K562 (cell line): Measurements from ENCODE around the gene GUCA1A. TPM values are rescaled to one million over a fixed set of nuclear protein-coding genes. Genes with fewer than 3 reads are reported as not detected.

ENCODE experiments used
- ATAC-seq: fragments of 200-7000 bp; cut with Tn5 transposase; 3 replicates; pipeline ENCODE4 v1.9.1; 2020; ENCODE audit warnings: moderate library complexity
- BruUV-seq: library from RNA; stranded (reverse); fragments of 400-500 nt; replicated peaks from 2 replicates; lab custom pipeline; 2021; lab: Mats Ljungman, UMichigan
- CTCF ChIA-PET: fragments of 300-600 bp; formaldehyde crosslinking; extraction: SDS; loops from one replicate; lab custom pipeline; 2021; ENCODE audit warnings: low intra/inter-chr PET ratio; lab: Yijun Ruan, JAX
- POLR2A ChIA-PET: fragments of 300-600, 350-650 bp; sonication (Branson Sonifier 250); formaldehyde crosslinking; extraction: SDS; loops from one replicate; lab custom pipeline; 2021; ENCODE audit warnings: antibody characterized with exemption, inconsistent platforms; lab: Yijun Ruan, JAX
- DNase-seq, 4 experiments: peaks; one replicate each; pipeline versions ENCODE4 v3.0.0 to v3.0.0-alpha.2; 2011 to 2018; ENCODE audit warnings: low spot score in 3 of 4, mixed read lengths in 3 of 4; ENCODE audit errors: extremely low read depth in 1 of 4
- FAIRE-seq: peaks from 2 replicates; lab custom pipeline; 2011; peaks lifted over from hg19 to GRCh38; lab: Jason Lieb, UNC
- H2AFZ ChIP-seq: 2 replicates; pipeline ENCODE4 v1.6.0; 2011; ENCODE audit warnings: low read depth, low read length, control low read depth, inconsistent platforms
- H3K27ac ChIP-seq: fragments of 200-600 bp; 3 replicates; pipeline ENCODE4 v1.8.0; 2011; ENCODE audit warnings: low read depth, mild to moderate bottlenecking, control low read depth, inconsistent platforms, low read length, moderate library complexity, mixed read lengths; ENCODE audit errors: extremely low read depth
- H3K27me3 ChIP-seq, 2 experiments: fragments of 300-600 bp in 1 of 2; 2 replicates in 1 of 2; 3 replicates in 1 of 2; pipeline versions ENCODE4 v1.6.0 to v1.8.0; 2011; ENCODE audit warnings: inconsistent platforms in 2 of 2, low read length in 2 of 2, mild to moderate bottlenecking in 1 of 2, mixed read lengths in 1 of 2, moderate library complexity in 1 of 2; ENCODE audit not compliant: control insufficient read depth in 2 of 2, insufficient read depth in 2 of 2
- H3K36me3 ChIP-seq: fragments of 300-600 bp; 3 replicates; pipeline ENCODE4 v1.8.0; 2011; ENCODE audit warnings: mild to moderate bottlenecking, low read length, inconsistent platforms; ENCODE audit not compliant: control insufficient read depth, insufficient read depth
- H3K4me1 ChIP-seq, 2 experiments: fragments of 200-600 bp in 1 of 2; replicated peaks in 1 of 2; 2 replicates in 1 of 2; 3 replicates in 1 of 2; pipeline versions ENCODE4 v1.5.1 to v1.8.0; 2011; ENCODE audit warnings: inconsistent platforms in 2 of 2, low read length in 2 of 2, mild to moderate bottlenecking in 1 of 2, mixed read lengths in 1 of 2, moderate library complexity in 1 of 2; ENCODE audit not compliant: control insufficient read depth in 2 of 2, insufficient read depth in 2 of 2
- H3K4me2 ChIP-seq: 2 replicates; pipeline ENCODE4 v1.6.1; 2011; ENCODE audit warnings: low read length, control low read depth, inconsistent platforms, mixed read lengths; ENCODE audit not compliant: insufficient read depth
- H3K4me3 ChIP-seq: fragments of 200-600 bp; sonication (generic), shearing (Covaris generic); 2 replicates; pipeline ENCODE4 v1.5.1; 2016; ENCODE audit warnings: control low read depth, inconsistent platforms
- H3K79me2 ChIP-seq: fragments of 200-600 bp; 3 replicates; pipeline ENCODE4 v1.8.0; 2011; ENCODE audit warnings: low read length, inconsistent platforms; ENCODE audit not compliant: control insufficient read depth, insufficient read depth
- H3K9ac ChIP-seq, 2 experiments: 2 replicates each; pipeline versions ENCODE4 v1.6.0 to v1.6.1; 2011; ENCODE audit warnings: low read depth in 2 of 2, low read length in 2 of 2, control low read depth in 1 of 2, inconsistent platforms in 1 of 2, mild to moderate bottlenecking in 1 of 2, mixed read lengths in 1 of 2; ENCODE audit not compliant: insufficient read depth in 1 of 2
- H3K9me1 ChIP-seq: one replicate; pipeline ENCODE4 v1.6.0; 2011; ENCODE audit warnings: inconsistent platforms, mild to moderate bottlenecking, low read length, moderate library complexity; ENCODE audit not compliant: control insufficient read depth, insufficient read depth
- H3K9me3 ChIP-seq: replicated peaks from 2 replicates; pipeline ENCODE4 v1.5.1; 2011; ENCODE audit warnings: low read depth, low read length, inconsistent platforms; ENCODE audit not compliant: control insufficient read depth, insufficient read depth
- H4K20me1 ChIP-seq: replicated peaks from 2 replicates; pipeline ENCODE4 v1.6.1; 2011; ENCODE audit warnings: low read length, inconsistent platforms, mixed read lengths; ENCODE audit not compliant: control insufficient read depth, insufficient read depth
- DDX20 ChIP-seq: fragments of 450-650 bp; IDR thresholded peaks from 2 replicates; pipeline ENCODE4 v1.6.1; 2016; ENCODE audit warnings: missing genetic modification characterization, low read depth, mild to moderate bottlenecking, missing compliant biosample characterization, moderate library complexity
- HDAC3 ChIP-seq: fragments of 450-650 bp; IDR thresholded peaks from 2 replicates; pipeline ENCODE4 v1.6.1; 2018; ENCODE audit warnings: borderline replicate concordance, mild to moderate bottlenecking, moderate library complexity; ENCODE audit not compliant: partially characterized antibody
- OTX1 ChIP-seq: fragments of 450-650 bp; formaldehyde crosslinking; IDR thresholded peaks from 2 replicates; pipeline ENCODE4 v1.4.0; 2022; ENCODE audit warnings: mild to moderate bottlenecking
- XRCC4 ChIP-seq: IDR thresholded peaks from one replicate; pipeline ENCODE4 v1.6.1; 2011; ENCODE audit not compliant: insufficient read depth, insufficient read length; ENCODE audit errors: extremely low read depth
- WGBS: fragments of 100-300 bp; shearing (Covaris generic); methylation state at CpG from one replicate; pipeline ENCODE4 v1.1.6; 2016; ENCODE audit warnings: low coverage, mixed read lengths; ENCODE audit not compliant: insufficient coverage; ENCODE audit errors: missing lambda C conversion rate; 5-methylcytosine and 5-hydroxymethylcytosine counted together
- in situ Hi-C: fragments of 300-500 bp; cut with MboI; formaldehyde crosslinking; loops from 4 replicates; pipeline ENCODE4 v1.15.0; 2018; ENCODE audit warnings: inconsistent platforms, mixed read lengths
- intact Hi-C: fragments of 100-400 bp; cut with micrococcal nuclease; formaldehyde crosslinking; loops from 2 replicates; pipeline ENCODE4 v1.14.2; 2022
- polyA plus RNA-seq, 8 experiments: library from polyadenylated mRNA; depleted of rRNA in 4 of 8; stranded (reverse) in 5 of 8; unstranded in 3 of 8; fragments of >200 nt; fragmentation: Nextera tagmentation in 2 of 8; fragmentation: Illumina TruSeq in 1 of 8; extraction: Ambion mirVana in 2 of 8; extraction: Trizol in 1 of 8; gene quantifications; 2 replicates each; pipeline versions ENCODE4 v1.2.1 to v1.2.3, GENCODE V29; 2011 to 2014; ENCODE audit warnings: inconsistent platforms in 1 of 8, missing spikeins in 1 of 8
- total RNA-seq, 7 experiments: library from RNA; depleted of rRNA in 6 of 7; stranded (reverse); fragments of >200 nt in 6 of 7; fragmentation: Illumina TruSeq in 2 of 7; extraction: Trizol in 2 of 7; gene quantifications; 2 replicates each; pipeline versions ENCODE4 v1.2.1 to v1.2.3, GENCODE V29; 2011 to 2021; ENCODE audit warnings: low replicate concordance in 1 of 7
- TF ChIP-seq, protein P1 (sequence below): fragments of 250-450 bp; sonication (Bioruptor Pico); IDR thresholded peaks from 2 replicates; pipeline ENCODE4 v1.5.0; 2020; ENCODE audit warnings: mild to moderate bottlenecking, borderline replicate concordance

GUCA1A gene
- total and polyA plus RNA-seq, 9 of the 15 experiments (the other 6 are each of a cell fraction or from before 2014, with no cell fraction given) = not detected

GRCh38 chr6:42184475-42184874, 11.3 kb downstream of the GUCA1A start:
- BruUV-seq = no TSS peak
- no peak for DNase-seq
- no peak overlapping the region for H3K9ac ChIP-seq
- intact Hi-C loops (no loop called here), in situ Hi-C loops (no loop called here)
- no peak overlapping the region for H3K4me2 ChIP-seq
- H3K9me3 ChIP-seq = no peaks in the 10 kb centered on the region
- ChIA-PET POLR2A (interaction anchor here (1.6 kb wide), 1 partner anchor 19 kb away, joined by 6 read pairs; no protein-coding TSS in a partner anchor), CTCF (no interaction called here)
- no peak for ATAC-seq
- no peaks in the 10 kb centered on the region for H3K79me2 ChIP-seq
- no peaks in the 10 kb centered on the region for H3K9me1 ChIP-seq
- H3K27ac ChIP-seq = no peak overlapping the region
- no peaks in the 10 kb centered on the region for H3K36me3 ChIP-seq
- TF ChIP-seq, protein P1, sequence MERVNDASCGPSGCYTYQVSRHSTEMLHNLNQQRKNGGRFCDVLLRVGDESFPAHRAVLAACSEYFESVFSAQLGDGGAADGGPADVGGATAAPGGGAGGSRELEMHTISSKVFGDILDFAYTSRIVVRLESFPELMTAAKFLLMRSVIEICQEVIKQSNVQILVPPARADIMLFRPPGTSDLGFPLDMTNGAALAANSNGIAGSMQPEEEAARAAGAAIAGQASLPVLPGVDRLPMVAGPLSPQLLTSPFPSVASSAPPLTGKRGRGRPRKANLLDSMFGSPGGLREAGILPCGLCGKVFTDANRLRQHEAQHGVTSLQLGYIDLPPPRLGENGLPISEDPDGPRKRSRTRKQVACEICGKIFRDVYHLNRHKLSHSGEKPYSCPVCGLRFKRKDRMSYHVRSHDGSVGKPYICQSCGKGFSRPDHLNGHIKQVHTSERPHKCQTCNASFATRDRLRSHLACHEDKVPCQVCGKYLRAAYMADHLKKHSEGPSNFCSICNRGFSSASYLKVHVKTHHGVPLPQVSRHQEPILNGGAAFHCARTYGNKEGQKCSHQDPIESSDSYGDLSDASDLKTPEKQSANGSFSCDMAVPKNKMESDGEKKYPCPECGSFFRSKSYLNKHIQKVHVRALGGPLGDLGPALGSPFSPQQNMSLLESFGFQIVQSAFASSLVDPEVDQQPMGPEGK = no peak
- TF ChIP-seq DDX20 (tag) (no peak), HDAC3 (no peak), OTX1 (CRISPR knock-in tag) (no peak), XRCC4 (no peak)
- H2AFZ ChIP-seq = no peak overlapping the region
- H3K27me3 ChIP-seq = no peaks in the 10 kb centered on the region
- no peak for FAIRE-seq
- peaks cover 4 to 8% of the 10 kb centered on the region in 2 experiments; a peak in 3 of 5 replicates for H3K4me1 ChIP-seq
- 40% methylated on average over 4 of the region's 4 CpGs for WGBS
- no peak overlapping the region for H3K4me3 ChIP-seq
- no peaks in the 10 kb centered on the region for H4K20me1 ChIP-seq
